SJSA1 (cell line): Measurements from ENCODE around the gene CTNNB1. TPM values are rescaled to one million over a fixed set of nuclear protein-coding genes. Genes with fewer than 3 reads are reported as not detected.
A peak's percentile ranks its signal among the peaks of the same experiment; 100 is the strongest.

Experiments
- DNase-seq, 2 experiments: peaks; one replicate each; pipeline ENCODE4 v3.0.0-alpha.2; 2015 to 2020; ENCODE audit warnings: low spot score in 2 of 2, low read depth in 1 of 2
- H3K27ac ChIP-seq: fragments of 250-450 bp; sonication (Bioruptor Pico); 2 replicates; pipeline ENCODE4 v1.5.1; 2020; ENCODE audit warnings: mild to moderate bottlenecking, moderate library complexity
- H3K27me3 ChIP-seq: fragments of 250-450 bp; sonication (Bioruptor Pico); replicated peaks from 2 replicates; pipeline ENCODE4 v1.5.1; 2020; ENCODE audit warnings: mild to moderate bottlenecking, moderate library complexity
- H3K36me3 ChIP-seq: fragments of 250-450 bp; sonication (Bioruptor Pico); 2 replicates; pipeline ENCODE4 v1.5.1; 2020; ENCODE audit warnings: mild to moderate bottlenecking
- H3K4me1 ChIP-seq: fragments of 250-450 bp; sonication (Bioruptor Pico); replicated peaks from 2 replicates; pipeline ENCODE4 v1.6.1; 2021; ENCODE audit warnings: mild to moderate bottlenecking
- H3K4me3 ChIP-seq: fragments of 250-450 bp; sonication (Bioruptor Pico); 2 replicates; pipeline ENCODE4 v1.5.1; 2020; ENCODE audit warnings: mild to moderate bottlenecking
- H3K9me3 ChIP-seq: fragments of 250-450 bp; sonication (Bioruptor Pico); replicated peaks from 2 replicates; pipeline ENCODE4 v1.5.1; 2020; ENCODE audit warnings: mild to moderate bottlenecking
- total RNA-seq: library from RNA; depleted of rRNA; stranded (reverse); fragments of >200 nt; shearing (Covaris generic); gene quantifications from 2 replicates; pipeline ENCODE4 v1.2.3, GENCODE V29; 2014

CTNNB1 gene
- total RNA-seq, 1 experiment from 2014 or later = 574 TPM

DNA sequence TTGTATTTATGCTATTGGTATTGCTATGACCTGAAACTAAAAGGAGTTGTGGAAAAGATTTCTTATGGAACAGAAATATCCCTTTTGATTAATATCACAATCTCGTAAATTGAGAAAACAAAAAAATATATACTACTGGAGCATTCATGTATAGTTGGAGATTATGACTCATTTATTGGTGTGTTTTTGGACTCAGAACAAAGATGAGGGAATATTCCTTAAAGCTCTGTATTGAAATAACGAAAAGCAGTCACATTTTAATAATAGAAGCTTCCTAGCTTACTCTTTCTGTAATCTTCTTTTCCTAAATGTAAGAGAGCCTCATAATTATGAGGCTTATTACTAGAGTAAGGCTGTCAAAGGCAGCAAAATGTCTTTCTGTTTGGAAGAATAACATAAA is 14.3 kb downstream of the CTNNB1 start:
- no peaks in the 10 kb centered on the region; the same call in 1 of the 2 replicates for H3K9me3 ChIP-seq
- no peak overlapping the region for H3K4me3 ChIP-seq
- H3K4me1 ChIP-seq = peaks cover 14% of the 10 kb centered on the region
- DNase-seq = no peak
- no peaks in the 10 kb centered on the region for H3K27me3 ChIP-seq
- no peak overlapping the region for H3K27ac ChIP-seq
- peaks cover 15% of the 10 kb centered on the region for H3K36me3 ChIP-seq

- H3K4me3 ChIP-seq = no peak overlapping the region
- no peaks in the 10 kb centered on the region for H3K9me3 ChIP-seq
- no peak for DNase-seq
- no peaks in the 10 kb centered on the region for H3K27me3 ChIP-seq
- H3K36me3 ChIP-seq = no peaks in the 10 kb centered on the region
- H3K27ac ChIP-seq = no peak overlapping the region
- peaks cover 14% of the 10 kb centered on the region for H3K4me1 ChIP-seq
Measured at GRCh38 chr3:41216422-41216821, 17.1 kb downstream of the CTNNB1 start.

DNA sequence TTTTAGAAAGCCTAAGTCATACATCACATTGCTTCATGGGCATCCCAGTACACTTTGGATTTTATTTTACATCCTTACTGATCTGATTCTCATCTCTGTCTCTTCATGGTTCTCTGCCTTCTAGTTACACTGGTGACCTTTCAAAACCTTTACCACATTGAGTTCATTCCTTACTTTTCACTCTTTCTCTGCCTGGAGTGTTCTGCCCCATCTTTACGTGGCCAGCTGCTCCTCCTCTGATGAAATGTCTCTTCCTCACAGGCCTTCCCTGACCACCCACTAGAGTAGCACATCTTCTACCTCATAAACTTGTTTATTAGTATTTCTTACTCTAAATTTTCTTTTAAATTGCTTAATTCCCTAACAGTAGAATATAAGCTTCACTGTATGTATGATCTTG is 17.7 kb downstream of the CTNNB1 start:
- H3K27me3 ChIP-seq = no peaks in the 10 kb centered on the region
- H3K4me1 ChIP-seq = peaks cover 14% of the 10 kb centered on the region
- no peaks in the 10 kb centered on the region for H3K9me3 ChIP-seq
- DNase-seq = peak in 1 of 2 experiments; percentile 22
- H3K36me3 ChIP-seq = no peaks in the 10 kb centered on the region
- H3K27ac ChIP-seq = no peak overlapping the region
- no peak overlapping the region for H3K4me3 ChIP-seq

- Histone ChIP-seq H3K27ac (no peak overlapping the region), H3K27me3 (no peaks in the 10 kb centered on the region), H3K4me1 (peaks cover 21% of the 10 kb centered on the region), H3K4me3 (no peak overlapping the region), H3K36me3 (peaks cover 8% of the 10 kb centered on the region), H3K9me3 (no peaks in the 10 kb centered on the region)
- no peak for DNase-seq
Measured at GRCh38 chr3:41219424-41219823, 20.1 kb downstream of the CTNNB1 start.

DNA sequence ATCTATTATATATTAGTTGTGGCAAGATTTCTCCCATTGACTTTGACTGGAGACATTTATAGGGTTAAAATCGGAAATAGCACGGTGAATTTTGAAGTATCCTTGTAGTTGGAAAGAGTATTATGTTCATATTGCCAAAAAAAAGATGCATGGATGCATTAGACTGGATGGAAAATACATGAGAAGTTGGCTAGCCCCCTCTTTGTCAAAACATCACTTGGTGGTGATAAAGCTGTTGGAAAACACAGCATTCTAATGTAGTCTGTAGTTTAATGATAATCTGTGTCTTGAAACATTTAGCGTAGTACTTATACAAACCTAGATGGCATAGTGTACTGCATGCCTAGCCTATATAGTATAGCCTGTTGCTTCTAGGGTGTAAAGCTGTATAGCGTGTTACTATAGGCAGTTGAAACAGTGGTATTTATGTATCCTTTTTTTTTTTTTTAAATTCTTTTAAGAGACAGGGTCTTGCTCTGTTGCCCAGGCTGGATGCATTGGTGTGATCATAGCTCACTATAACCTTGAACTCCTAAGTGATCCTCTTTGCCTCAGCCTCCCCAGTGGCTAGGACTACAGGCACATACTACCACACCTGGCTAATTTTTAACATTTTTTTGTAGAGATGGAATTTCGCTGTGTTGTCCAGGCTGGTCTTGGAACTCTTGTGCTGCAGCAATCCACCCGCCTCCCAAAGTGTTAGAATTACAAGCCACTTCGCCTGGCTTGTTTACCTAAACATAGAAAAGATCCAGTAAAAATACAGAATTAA is 21.8 kb downstream of the CTNNB1 start:
- Histone ChIP-seq H3K9me3 (no peaks in the 10 kb centered on the region), H3K27me3 (no peaks in the 10 kb centered on the region), H3K36me3 (peaks cover 24% of the 10 kb centered on the region), H3K4me3 (no peak overlapping the region), H3K4me1 (peaks cover 21% of the 10 kb centered on the region), H3K27ac (no peak overlapping the region)
- DNase-seq = no peak

DNA sequence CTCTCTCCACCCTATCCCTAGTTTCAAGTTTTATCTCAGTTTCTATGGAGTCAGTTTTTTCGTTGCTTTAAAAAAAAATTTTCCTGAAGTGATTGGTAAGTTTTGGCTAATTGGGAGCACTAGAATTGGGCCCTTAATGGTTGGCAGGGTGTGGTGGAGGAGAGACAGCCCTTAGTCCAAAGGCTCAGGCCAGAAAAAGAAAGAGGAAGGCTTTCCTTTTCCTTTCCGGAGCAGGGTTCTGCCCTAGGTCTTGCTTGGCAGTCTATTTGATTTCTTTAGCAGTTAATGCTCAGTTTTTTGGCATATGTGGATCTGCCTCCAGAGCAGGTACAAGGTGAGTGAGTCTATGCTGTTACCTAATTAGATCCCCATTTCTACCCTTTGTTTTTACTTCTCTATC is 22.7 kb downstream of the CTNNB1 start:
- Histone ChIP-seq H3K27me3 (no peaks in the 10 kb centered on the region), H3K9me3 (no peaks in the 10 kb centered on the region), H3K27ac (no peak overlapping the region), H3K36me3 (peaks cover 34% of the 10 kb centered on the region), H3K4me3 (no peak overlapping the region), H3K4me1 (peaks cover 13% of the 10 kb centered on the region)
- DNase-seq = no peak

- Histone ChIP-seq H3K36me3 (peaks cover 38% of the 10 kb centered on the region), H3K27ac (no peak overlapping the region), H3K9me3 (no peaks in the 10 kb centered on the region), H3K4me1 (peaks cover 8% of the 10 kb centered on the region), H3K4me3 (no peak overlapping the region), H3K27me3 (no peaks in the 10 kb centered on the region)
- no peak for DNase-seq
Measured at GRCh38 chr3:41222501-41222900, 23.2 kb downstream of the CTNNB1 start.

- Histone ChIP-seq H3K9me3 (no peaks in the 10 kb centered on the region), H3K27me3 (no peaks in the 10 kb centered on the region), H3K27ac (no peak overlapping the region), H3K4me1 (peaks cover 6% of the 10 kb centered on the region), H3K4me3 (no peak overlapping the region), H3K36me3 (peaks cover 44% of the 10 kb centered on the region)
- no peak for DNase-seq
Measured at GRCh38 chr3:41223078-41223477, 23.8 kb downstream of the CTNNB1 start.

DNA sequence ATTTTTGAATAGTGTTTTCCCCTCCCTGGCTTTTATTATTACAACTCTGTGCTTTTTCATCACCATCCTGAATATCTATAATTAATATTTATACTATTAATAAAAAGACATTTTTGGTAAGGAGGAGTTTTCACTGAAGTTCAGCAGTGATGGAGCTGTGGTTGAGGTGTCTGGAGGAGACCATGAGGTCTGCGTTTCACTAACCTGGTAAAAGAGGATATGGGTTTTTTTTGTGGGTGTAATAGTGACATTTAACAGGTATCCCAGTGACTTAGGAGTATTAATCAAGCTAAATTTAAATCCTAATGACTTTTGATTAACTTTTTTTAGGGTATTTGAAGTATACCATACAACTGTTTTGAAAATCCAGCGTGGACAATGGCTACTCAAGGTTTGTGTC is 24.4 kb downstream of the CTNNB1 start:
- H3K4me3 ChIP-seq = no peak overlapping the region
- H3K9me3 ChIP-seq = no peaks in the 10 kb centered on the region
- H3K36me3 ChIP-seq = peaks cover 50% of the 10 kb centered on the region
- no peaks in the 10 kb centered on the region for H3K27me3 ChIP-seq
- DNase-seq = no peak
- peaks cover 6% of the 10 kb centered on the region for H3K4me1 ChIP-seq
- H3K27ac ChIP-seq = no peak overlapping the region

- DNase-seq = no peak
- no peaks in the 10 kb centered on the region for H3K27me3 ChIP-seq
- no peak overlapping the region for H3K27ac ChIP-seq
Measured at GRCh38 chr3:41224120-41224806, 25.0 kb downstream of the CTNNB1 start.

GRCh38 chr3:41234823-41235721 is 35.8 kb downstream of the CTNNB1 start:
- no peak for DNase-seq
- Histone ChIP-seq H3K27ac (no peak overlapping the region), H3K36me3 (peaks cover 96% of the 10 kb centered on the region), H3K4me1 (peaks cover 20% of the 10 kb centered on the region), H3K4me3 (no peak overlapping the region), H3K9me3 (no peaks in the 10 kb centered on the region), H3K27me3 (no peaks in the 10 kb centered on the region)

More at GRCh38 chr3:41224120-41224806, 25.0 kb downstream of the CTNNB1 start:
- Histone ChIP-seq H3K4me1 (peaks cover 6% of the 10 kb centered on the region), H3K9me3 (no peaks in the 10 kb centered on the region), H3K36me3 (peaks cover 56% of the 10 kb centered on the region), H3K4me3 (no peak overlapping the region)

- Histone ChIP-seq H3K27ac (no peak overlapping the region), H3K9me3 (no peaks in the 10 kb centered on the region)
- no peak for DNase-seq
Measured at GRCh38 chr3:41236228-41236627, 36.9 kb downstream of the CTNNB1 start.

GRCh38 chr3:41237907-41238306 is 38.6 kb downstream of the CTNNB1 start:
- Histone ChIP-seq H3K36me3 (peaks cover 96% of the 10 kb centered on the region), H3K27ac (no peak overlapping the region)
- DNase-seq = no peak

More at GRCh38 chr3:41236228-41236627, 36.9 kb downstream of the CTNNB1 start:
- Histone ChIP-seq H3K27me3 (no peaks in the 10 kb centered on the region), H3K4me3 (no peak overlapping the region), H3K36me3 (peaks cover 96% of the 10 kb centered on the region), H3K4me1 (peaks cover 27% of the 10 kb centered on the region)

More at GRCh38 chr3:41237907-41238306, 38.6 kb downstream of the CTNNB1 start:
- Histone ChIP-seq H3K27me3 (no peaks in the 10 kb centered on the region), H3K4me1 (peaks cover 35% of the 10 kb centered on the region), H3K4me3 (no peak overlapping the region), H3K9me3 (no peaks in the 10 kb centered on the region)
